HUES48 (cell line): ENCODE results near the gene PHYH.

Experiments used
- H3K27ac ChIP-seq: one replicate; pipeline ENCODE4 v1.7.0; 2013; ENCODE audit warnings: low read depth, low read length, inconsistent platforms
- H3K27me3 ChIP-seq: 2 replicates; pipeline ENCODE4 v1.6.1; 2013; ENCODE audit warnings: mild to moderate bottlenecking, low read length; ENCODE audit not compliant: control insufficient read depth, insufficient read depth
- H3K36me3 ChIP-seq: 2 replicates; pipeline ENCODE4 v1.6.1; 2013; ENCODE audit warnings: low read length; ENCODE audit not compliant: control insufficient read depth, insufficient read depth
- H3K4me1 ChIP-seq: 2 replicates; pipeline ENCODE4 v1.6.1; 2013; ENCODE audit warnings: mild to moderate bottlenecking, low read length; ENCODE audit not compliant: control insufficient read depth, insufficient read depth
- H3K4me3 ChIP-seq: 2 replicates; pipeline ENCODE4 v1.5.1; 2013; ENCODE audit warnings: mild to moderate bottlenecking, low read depth, low read length
- H3K9ac ChIP-seq: 2 replicates; pipeline ENCODE4 v1.6.1; 2013; ENCODE audit warnings: mild to moderate bottlenecking, low read depth, low read length, moderate library complexity
- H3K9me3 ChIP-seq: 2 replicates; pipeline ENCODE4 v1.6.1; 2013; ENCODE audit warnings: low read length; ENCODE audit not compliant: control insufficient read depth, insufficient read depth

Gene PHYH

GRCh38 chr10:13271552-13272163 is 28.2 kb downstream of the PHYH start:
- H3K27me3 ChIP-seq: no peaks in the 10 kb centered on the region
- H3K36me3 ChIP-seq: no peaks in the 10 kb centered on the region
- no peaks in the 10 kb centered on the region for H3K9me3 ChIP-seq
- H3K4me3 ChIP-seq: no peak overlapping the region
- no peak overlapping the region for H3K9ac ChIP-seq
- peak overlapping the region; percentile 38 for H3K27ac ChIP-seq
- peaks cover 13% of the 10 kb centered on the region for H3K4me1 ChIP-seq

- Histone ChIP-seq H3K36me3 (no peaks in the 10 kb centered on the region), H3K9ac (no peak overlapping the region), H3K27ac (no peak overlapping the region), H3K4me1 (peaks cover 13% of the 10 kb centered on the region), H3K4me3 (no peak overlapping the region), H3K9me3 (no peaks in the 10 kb centered on the region), H3K27me3 (no peaks in the 10 kb centered on the region)
These were observed 28.9 kb downstream of the PHYH start for GRCh38 chr10:13270877-13271551.

GRCh38 chr10:13268841-13269240 is 31.0 kb downstream of the PHYH start:
- Histone ChIP-seq H3K27me3 (no peaks in the 10 kb centered on the region), H3K9me3 (no peaks in the 10 kb centered on the region), H3K4me3 (no peak overlapping the region), H3K4me1 (peaks cover 13% of the 10 kb centered on the region), H3K36me3 (no peaks in the 10 kb centered on the region), H3K27ac (peak overlapping the region; percentile 50), H3K9ac (no peak overlapping the region)

- H3K9ac ChIP-seq: no peak overlapping the region
- H3K27ac ChIP-seq: no peak overlapping the region
- no peaks in the 10 kb centered on the region for H3K9me3 ChIP-seq
- H3K36me3 ChIP-seq: no peaks in the 10 kb centered on the region
- H3K4me3 ChIP-seq: no peak overlapping the region
- H3K4me1 ChIP-seq: peaks cover 13% of the 10 kb centered on the region
- no peaks in the 10 kb centered on the region for H3K27me3 ChIP-seq
These were observed 31.6 kb downstream of the PHYH start for GRCh38 chr10:13268310-13268709.

GRCh38 chr10:13263591-13263990 is 36.3 kb downstream of the PHYH start:
- Histone ChIP-seq H3K36me3 (no peaks in the 10 kb centered on the region), H3K9ac (no peak overlapping the region), H3K4me3 (no peak overlapping the region), H3K4me1 (no peaks in the 10 kb centered on the region), H3K9me3 (no peaks in the 10 kb centered on the region), H3K27ac (no peak overlapping the region), H3K27me3 (no peaks in the 10 kb centered on the region)

GRCh38 chr10:13262433-13262832 is 37.4 kb downstream of the PHYH start:
- no peaks in the 10 kb centered on the region for H3K4me1 ChIP-seq
- H3K27me3 ChIP-seq: no peaks in the 10 kb centered on the region
- no peak overlapping the region for H3K9ac ChIP-seq
- no peak overlapping the region for H3K4me3 ChIP-seq
- H3K27ac ChIP-seq: no peak overlapping the region
- no peaks in the 10 kb centered on the region for H3K9me3 ChIP-seq
- no peaks in the 10 kb centered on the region for H3K36me3 ChIP-seq

GRCh38 chr10:13257621-13258140 is 42.2 kb downstream of the PHYH start:
- H3K36me3 ChIP-seq: no peaks in the 10 kb centered on the region
- H3K9me3 ChIP-seq: no peaks in the 10 kb centered on the region
- H3K9ac ChIP-seq: no peak overlapping the region
- H3K4me3 ChIP-seq: no peak overlapping the region
- no peaks in the 10 kb centered on the region for H3K27me3 ChIP-seq
- no peak overlapping the region for H3K27ac ChIP-seq
- no peaks in the 10 kb centered on the region for H3K4me1 ChIP-seq

GRCh38 chr10:13256627-13257026 is 43.2 kb downstream of the PHYH start:
- Histone ChIP-seq H3K36me3 (no peaks in the 10 kb centered on the region), H3K9ac (no peak overlapping the region), H3K4me3 (no peak overlapping the region), H3K4me1 (no peaks in the 10 kb centered on the region), H3K27ac (no peak overlapping the region), H3K9me3 (no peaks in the 10 kb centered on the region), H3K27me3 (no peaks in the 10 kb centered on the region)

GRCh38 chr10:13253726-13254125 is 46.1 kb downstream of the PHYH start:
- H3K4me1 ChIP-seq: no peaks in the 10 kb centered on the region
- no peaks in the 10 kb centered on the region for H3K9me3 ChIP-seq
- H3K36me3 ChIP-seq: no peaks in the 10 kb centered on the region
- no peak overlapping the region for H3K9ac ChIP-seq
- no peak overlapping the region for H3K27ac ChIP-seq
- no peak overlapping the region for H3K4me3 ChIP-seq
- no peaks in the 10 kb centered on the region for H3K27me3 ChIP-seq

GRCh38 chr10:13247784-13248183 is 52.1 kb downstream of the PHYH start:
- Histone ChIP-seq H3K4me3 (no peak overlapping the region), H3K27ac (no peak overlapping the region), H3K9ac (no peak overlapping the region), H3K9me3 (no peaks in the 10 kb centered on the region), H3K4me1 (no peaks in the 10 kb centered on the region), H3K27me3 (no peaks in the 10 kb centered on the region), H3K36me3 (no peaks in the 10 kb centered on the region)

GRCh38 chr10:13247246-13247645 is 52.6 kb downstream of the PHYH start:
- H3K4me3 ChIP-seq: no peak overlapping the region
- H3K27me3 ChIP-seq: no peaks in the 10 kb centered on the region
- H3K36me3 ChIP-seq: no peaks in the 10 kb centered on the region
- no peaks in the 10 kb centered on the region for H3K4me1 ChIP-seq
- no peak overlapping the region for H3K27ac ChIP-seq
- no peak overlapping the region for H3K9ac ChIP-seq
- H3K9me3 ChIP-seq: no peaks in the 10 kb centered on the region
